ENCODE data around the gene FZD10. TPM values are rescaled to one million over a fixed set of nuclear protein-coding genes. Genes with fewer than 3 reads are reported as not detected.
A peak's percentile ranks its signal among the peaks of the same experiment; 100 is the strongest.

The FZD10 gene
- total RNA-seq, 1 donor from 2014 or later = 1.9 TPM

DNA sequence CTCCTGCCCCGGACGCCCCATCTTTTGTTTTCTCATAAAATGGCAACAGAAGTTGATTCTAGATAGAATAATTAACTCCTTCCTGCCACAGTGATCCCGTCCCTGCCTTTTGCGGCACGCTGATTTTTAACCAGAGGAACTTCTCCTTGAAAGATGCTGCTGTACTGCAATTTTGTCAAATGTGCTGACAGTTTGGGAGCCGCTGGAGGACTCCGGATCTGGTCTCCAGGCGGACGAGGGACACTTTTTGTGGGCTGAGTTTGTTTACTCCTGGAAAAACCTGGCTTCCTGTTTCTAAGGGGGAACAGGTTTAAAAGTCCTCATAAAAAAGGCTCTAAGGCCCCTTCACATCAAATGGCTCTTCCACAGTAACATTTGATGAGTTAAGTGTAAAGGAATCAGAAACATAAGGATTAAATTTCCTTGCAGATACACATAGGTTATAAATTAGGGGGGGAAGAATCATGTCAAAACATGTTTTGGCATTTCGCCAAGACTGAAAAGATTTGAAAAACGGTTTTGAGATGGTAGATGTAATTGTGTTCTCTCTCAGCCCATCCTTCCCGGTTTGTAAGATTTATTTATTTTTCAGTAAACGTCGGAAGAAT, 15.5 kb downstream of the FZD10 start:
- ATAC-seq = no peak
- Histone ChIP-seq H3K27me3 (ENCODE audit: low read depth) (peaks cover 15% of the 10 kb centered on the region), H3K4me3 (no peak overlapping the region), H3K4me1 (no peaks in the 10 kb centered on the region), H3K9me3 (peaks cover 4% of the 10 kb centered on the region), H3K27ac (no peak overlapping the region), H3K36me3 (no peaks in the 10 kb centered on the region)
- intact Hi-C loops (cut with DNase I) = no loop called here
- DNase-seq = no peak
- TF ChIP-seq CTCF (IDR thresholded peaks at IDR 0.05) = no peak

DNA sequence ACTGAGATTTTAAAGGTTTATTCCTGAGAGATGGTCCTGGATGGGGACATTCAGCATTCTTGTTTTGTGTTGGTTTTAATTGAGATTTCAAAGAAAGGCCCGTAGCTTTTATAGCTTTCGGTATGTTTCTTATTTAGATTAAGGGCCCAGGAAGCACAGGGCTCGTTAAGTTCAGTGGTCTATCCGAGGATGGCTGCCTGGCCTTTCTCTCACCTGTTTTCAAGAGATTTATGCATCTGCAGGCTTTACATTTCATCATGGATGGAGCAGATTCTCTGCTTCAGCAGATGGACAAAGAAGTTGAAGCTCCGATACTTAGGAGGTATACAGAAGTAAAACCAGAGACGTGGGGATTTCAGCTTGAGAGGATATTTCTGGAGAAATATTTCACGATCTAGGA, 16.0 kb downstream of the FZD10 start:
- Histone ChIP-seq H3K9me3 (peaks cover 4% of the 10 kb centered on the region), H3K27me3 (ENCODE audit: low read depth) (peaks cover 15% of the 10 kb centered on the region), H3K4me3 (no peak overlapping the region), H3K4me1 (no peaks in the 10 kb centered on the region), H3K36me3 (no peaks in the 10 kb centered on the region), H3K27ac (no peak overlapping the region)
- DNase-seq (no peak), ATAC-seq (no peak)
- no peak for TF ChIP-seq CTCF (IDR thresholded peaks at IDR 0.05)
- intact Hi-C loops (cut with DNase I) = no loop called here

DNA sequence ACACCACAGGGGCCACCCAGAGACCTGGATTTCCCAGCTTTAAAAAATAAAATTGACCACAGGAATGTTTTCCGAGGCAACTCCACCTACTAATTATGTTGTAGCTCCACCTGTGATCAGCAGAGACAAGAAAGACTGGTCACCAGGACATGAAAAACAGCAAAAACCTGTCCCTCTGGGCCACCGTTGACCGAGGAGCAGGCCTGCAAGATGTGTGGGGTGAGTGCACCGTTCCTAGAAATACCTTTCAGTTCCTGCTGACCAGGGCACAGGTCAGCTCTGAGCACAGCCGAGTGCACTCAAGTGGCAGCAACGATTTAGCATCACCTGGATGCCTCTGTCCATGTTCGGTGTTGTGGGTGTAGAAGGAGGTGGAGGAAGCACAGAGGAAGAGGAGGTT, 16.9 kb downstream of the FZD10 start:
- no peaks in the 10 kb centered on the region for H3K36me3 ChIP-seq
- ATAC-seq = no peak
- peaks cover 15% of the 10 kb centered on the region for H3K27me3 ChIP-seq (ENCODE audit: low read depth)
- intact Hi-C loops (cut with DNase I) = no loop called here
- H3K4me1 ChIP-seq = no peaks in the 10 kb centered on the region
- H3K27ac ChIP-seq = no peak overlapping the region
- TF ChIP-seq CTCF (IDR thresholded peaks at IDR 0.05) = no peak
- no peak for DNase-seq
- H3K9me3 ChIP-seq = peaks cover 4% of the 10 kb centered on the region
- H3K4me3 ChIP-seq = no peak overlapping the region

DNA sequence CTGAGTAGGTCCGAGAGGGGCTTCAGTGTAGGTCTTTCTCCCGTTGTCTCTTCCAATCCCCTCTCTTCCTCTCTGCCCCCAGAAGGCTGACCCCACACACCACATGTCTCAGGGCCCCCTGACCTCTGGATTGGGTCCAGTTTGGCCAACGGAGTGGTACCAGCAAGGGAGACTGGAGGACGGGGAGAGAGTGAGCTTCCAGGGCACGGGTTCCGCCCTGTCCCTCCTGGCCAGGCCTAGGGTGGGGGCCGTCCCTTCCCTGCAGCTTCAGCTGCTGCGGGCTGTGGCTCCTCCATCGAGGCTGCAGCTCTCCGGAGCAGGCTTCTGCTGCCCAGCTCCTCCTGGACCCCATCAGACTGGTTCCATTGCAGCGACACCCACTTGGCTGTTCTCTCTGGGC, 17.4 kb downstream of the FZD10 start:
- Histone ChIP-seq H3K36me3 (no peaks in the 10 kb centered on the region), H3K4me1 (no peaks in the 10 kb centered on the region), H3K9me3 (peaks cover 4% of the 10 kb centered on the region), H3K27ac (no peak overlapping the region), H3K27me3 (ENCODE audit: low read depth) (peaks cover 15% of the 10 kb centered on the region), H3K4me3 (no peak overlapping the region)
- DNase-seq = no peak
- ATAC-seq = peak in 1 of 2 donors; percentile 37
- TF ChIP-seq CTCF (IDR thresholded peaks at IDR 0.05) = no peak
- intact Hi-C loops (cut with DNase I) = no loop called here

GRCh38 chr12:130181211-130181610, 18.9 kb downstream of the FZD10 start:
- Histone ChIP-seq H3K27me3 (ENCODE audit: low read depth) (peaks cover 15% of the 10 kb centered on the region), H3K4me1 (no peaks in the 10 kb centered on the region), H3K4me3 (no peak overlapping the region), H3K27ac (no peak overlapping the region), H3K9me3 (peaks cover 4% of the 10 kb centered on the region), H3K36me3 (no peaks in the 10 kb centered on the region)
- intact Hi-C loops (cut with DNase I) = no loop called here
- TF ChIP-seq CTCF (IDR thresholded peaks at IDR 0.05) = no peak
- ATAC-seq (no peak), DNase-seq (no peak)

Measured in lower lobe of right lung (tissue), 2 donors.